WTC11 (cell line): ENCODE data around the gene ZNF333.

ENCODE experiments used
- EMX1 ChIP-seq: fragments of 250-450 bp; sonication (Bioruptor Pico); IDR thresholded peaks from 2 replicates; pipeline ENCODE4 v1.8.0; 2021; ENCODE audit warnings: mild to moderate bottlenecking
- FOXJ3 ChIP-seq: sonication (generic); formaldehyde crosslinking; IDR thresholded peaks from 2 replicates; pipeline ENCODE4 v1.9.0; 2021; ENCODE audit warnings: missing genetic modification reagents, mild to moderate bottlenecking, borderline replicate concordance
- JUN ChIP-seq: sonication (generic); formaldehyde crosslinking; IDR thresholded peaks from 2 replicates; pipeline ENCODE4 v1.8.0; 2023; ENCODE audit warnings: mild to moderate bottlenecking, missing genetic modification reagents
- MYBL2 ChIP-seq: sonication (generic); formaldehyde crosslinking; IDR thresholded peaks from 2 replicates; pipeline ENCODE4 v1.8.1; 2023; ENCODE audit warnings: mild to moderate bottlenecking, moderate library complexity, missing genetic modification reagents
- NFE2L1 ChIP-seq: sonication (generic); formaldehyde crosslinking; IDR thresholded peaks from 2 replicates; pipeline ENCODE4 v1.8.1; 2023; ENCODE audit warnings: missing genetic modification reagents
- NR3C1 ChIP-seq: sonication (generic); formaldehyde crosslinking; conservative IDR thresholded peaks from 2 replicates; pipeline ENCODE4 v1.8.1; 2023; ENCODE audit warnings: low read depth, mild to moderate bottlenecking, missing genetic modification reagents
- TEAD1 ChIP-seq: sonication (generic); formaldehyde crosslinking; IDR thresholded peaks from 2 replicates; pipeline ENCODE4 v1.8.0; 2022; ENCODE audit warnings: mild to moderate bottlenecking, missing genetic modification reagents
- ZNF263 ChIP-seq: sonication (generic); formaldehyde crosslinking; IDR thresholded peaks from 2 replicates; pipeline ENCODE4 v1.8.1; 2022; ENCODE audit warnings: low read depth, mild to moderate bottlenecking, moderate library complexity, missing genetic modification reagents
- TF ChIP-seq, protein P1 (sequence below): fragments of 200-600 bp; IDR thresholded peaks from 2 replicates; pipeline ENCODE4 v1.8.0; 2022; ENCODE audit warnings: antibody characterized with exemption
- TF ChIP-seq, protein P2 (sequence below): sonication (generic); formaldehyde crosslinking; IDR thresholded peaks from 2 replicates; pipeline ENCODE4 v1.8.0; 2022; ENCODE audit warnings: mild to moderate bottlenecking, missing genetic modification reagents
- TF ChIP-seq, protein P3 (sequence below): sonication (generic); formaldehyde crosslinking; IDR thresholded peaks from 2 replicates; pipeline ENCODE4 v1.8.0; 2022; ENCODE audit warnings: missing genetic modification reagents

DNA sequence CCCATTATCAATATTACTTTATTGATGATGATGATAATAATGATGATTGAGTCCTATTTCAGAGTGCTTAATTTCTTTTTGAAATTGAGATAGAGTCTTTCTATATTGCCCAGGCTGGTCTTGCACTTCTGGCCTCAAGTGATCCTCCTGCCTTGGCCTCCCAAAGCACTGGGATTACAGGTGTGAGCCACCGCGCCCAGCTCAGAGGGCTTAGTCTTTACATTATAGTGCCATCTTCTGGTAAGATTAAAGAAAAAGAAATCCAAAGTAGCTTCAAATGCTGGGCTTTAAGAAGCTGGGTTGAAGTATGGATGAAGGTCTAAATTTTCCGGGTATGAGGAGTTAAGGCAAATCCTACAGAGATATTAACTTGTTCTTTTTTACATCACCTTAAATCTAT is 3.4 kb upstream of the ZNF333 start:
- TF ChIP-seq FOXJ3 (CRISPR knock-in tag) (no peak), NR3C1 (CRISPR knock-in tag) (no peak), JUN (CRISPR knock-in tag) (no peak), NFE2L1 (CRISPR knock-in tag) (no peak), TEAD1 (CRISPR knock-in tag) (no peak), MYBL2 (no peak), ZNF263 (CRISPR knock-in tag) (no peak), EMX1 (CRISPR knock-in tag) (no peak)
- TF ChIP-seq, protein P1, sequence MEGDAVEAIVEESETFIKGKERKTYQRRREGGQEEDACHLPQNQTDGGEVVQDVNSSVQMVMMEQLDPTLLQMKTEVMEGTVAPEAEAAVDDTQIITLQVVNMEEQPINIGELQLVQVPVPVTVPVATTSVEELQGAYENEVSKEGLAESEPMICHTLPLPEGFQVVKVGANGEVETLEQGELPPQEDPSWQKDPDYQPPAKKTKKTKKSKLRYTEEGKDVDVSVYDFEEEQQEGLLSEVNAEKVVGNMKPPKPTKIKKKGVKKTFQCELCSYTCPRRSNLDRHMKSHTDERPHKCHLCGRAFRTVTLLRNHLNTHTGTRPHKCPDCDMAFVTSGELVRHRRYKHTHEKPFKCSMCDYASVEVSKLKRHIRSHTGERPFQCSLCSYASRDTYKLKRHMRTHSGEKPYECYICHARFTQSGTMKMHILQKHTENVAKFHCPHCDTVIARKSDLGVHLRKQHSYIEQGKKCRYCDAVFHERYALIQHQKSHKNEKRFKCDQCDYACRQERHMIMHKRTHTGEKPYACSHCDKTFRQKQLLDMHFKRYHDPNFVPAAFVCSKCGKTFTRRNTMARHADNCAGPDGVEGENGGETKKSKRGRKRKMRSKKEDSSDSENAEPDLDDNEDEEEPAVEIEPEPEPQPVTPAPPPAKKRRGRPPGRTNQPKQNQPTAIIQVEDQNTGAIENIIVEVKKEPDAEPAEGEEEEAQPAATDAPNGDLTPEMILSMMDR, result no peak
- TF ChIP-seq, protein P2, sequence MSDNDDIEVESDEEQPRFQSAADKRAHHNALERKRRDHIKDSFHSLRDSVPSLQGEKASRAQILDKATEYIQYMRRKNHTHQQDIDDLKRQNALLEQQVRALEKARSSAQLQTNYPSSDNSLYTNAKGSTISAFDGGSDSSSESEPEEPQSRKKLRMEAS (CRISPR knock-in tag), result no peak
- TF ChIP-seq, protein P3, sequence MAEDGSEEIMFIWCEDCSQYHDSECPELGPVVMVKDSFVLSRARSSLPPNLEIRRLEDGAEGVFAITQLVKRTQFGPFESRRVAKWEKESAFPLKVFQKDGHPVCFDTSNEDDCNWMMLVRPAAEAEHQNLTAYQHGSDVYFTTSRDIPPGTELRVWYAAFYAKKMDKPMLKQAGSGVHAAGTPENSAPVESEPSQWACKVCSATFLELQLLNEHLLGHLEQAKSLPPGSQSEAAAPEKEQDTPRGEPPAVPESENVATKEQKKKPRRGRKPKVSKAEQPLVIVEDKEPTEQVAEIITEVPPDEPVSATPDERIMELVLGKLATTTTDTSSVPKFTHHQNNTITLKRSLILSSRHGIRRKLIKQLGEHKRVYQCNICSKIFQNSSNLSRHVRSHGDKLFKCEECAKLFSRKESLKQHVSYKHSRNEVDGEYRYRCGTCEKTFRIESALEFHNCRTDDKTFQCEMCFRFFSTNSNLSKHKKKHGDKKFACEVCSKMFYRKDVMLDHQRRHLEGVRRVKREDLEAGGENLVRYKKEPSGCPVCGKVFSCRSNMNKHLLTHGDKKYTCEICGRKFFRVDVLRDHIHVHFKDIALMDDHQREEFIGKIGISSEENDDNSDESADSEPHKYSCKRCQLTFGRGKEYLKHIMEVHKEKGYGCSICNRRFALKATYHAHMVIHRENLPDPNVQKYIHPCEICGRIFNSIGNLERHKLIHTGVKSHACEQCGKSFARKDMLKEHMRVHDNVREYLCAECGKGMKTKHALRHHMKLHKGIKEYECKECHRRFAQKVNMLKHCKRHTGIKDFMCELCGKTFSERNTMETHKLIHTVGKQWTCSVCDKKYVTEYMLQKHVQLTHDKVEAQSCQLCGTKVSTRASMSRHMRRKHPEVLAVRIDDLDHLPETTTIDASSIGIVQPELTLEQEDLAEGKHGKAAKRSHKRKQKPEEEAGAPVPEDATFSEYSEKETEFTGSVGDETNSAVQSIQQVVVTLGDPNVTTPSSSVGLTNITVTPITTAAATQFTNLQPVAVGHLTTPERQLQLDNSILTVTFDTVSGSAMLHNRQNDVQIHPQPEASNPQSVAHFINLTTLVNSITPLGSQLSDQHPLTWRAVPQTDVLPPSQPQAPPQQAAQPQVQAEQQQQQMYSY (CRISPR knock-in tag), result no peak
